HG03196 (cell line): ENCODE measurements around the gene CENPT.

Experiments used
- ATAC-seq: cut with Tn5 transposase; IDR thresholded peaks from one replicate; pipeline ENCODE4 v1.9.1; 2021; ENCODE audit not compliant: unreplicated experiment

Gene CENPT

DNA sequence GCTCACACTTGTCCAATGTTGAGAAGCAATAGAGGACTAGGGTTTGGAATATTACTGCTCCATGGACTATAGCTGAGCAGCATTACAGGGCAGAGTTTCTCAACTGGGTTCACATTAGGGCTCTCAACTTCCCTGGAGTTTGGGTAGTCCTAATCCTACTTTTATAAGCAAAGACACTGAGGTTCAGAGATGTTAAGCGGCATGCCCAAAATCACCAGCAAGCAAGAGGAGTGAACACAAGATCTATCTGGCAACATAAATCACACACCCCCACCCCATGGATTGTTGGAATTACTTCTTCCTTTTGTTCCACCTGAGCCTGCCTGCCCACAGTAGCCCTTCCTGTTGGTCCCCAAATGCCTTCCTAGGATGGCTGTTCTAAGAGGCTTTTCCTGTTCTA, 35.6 kb downstream of the CENPT start:
- ATAC-seq, result no peak

- no peak for ATAC-seq
These were observed 40.3 kb downstream of the CENPT start for GRCh38 chr16:67807148-67807682.

DNA sequence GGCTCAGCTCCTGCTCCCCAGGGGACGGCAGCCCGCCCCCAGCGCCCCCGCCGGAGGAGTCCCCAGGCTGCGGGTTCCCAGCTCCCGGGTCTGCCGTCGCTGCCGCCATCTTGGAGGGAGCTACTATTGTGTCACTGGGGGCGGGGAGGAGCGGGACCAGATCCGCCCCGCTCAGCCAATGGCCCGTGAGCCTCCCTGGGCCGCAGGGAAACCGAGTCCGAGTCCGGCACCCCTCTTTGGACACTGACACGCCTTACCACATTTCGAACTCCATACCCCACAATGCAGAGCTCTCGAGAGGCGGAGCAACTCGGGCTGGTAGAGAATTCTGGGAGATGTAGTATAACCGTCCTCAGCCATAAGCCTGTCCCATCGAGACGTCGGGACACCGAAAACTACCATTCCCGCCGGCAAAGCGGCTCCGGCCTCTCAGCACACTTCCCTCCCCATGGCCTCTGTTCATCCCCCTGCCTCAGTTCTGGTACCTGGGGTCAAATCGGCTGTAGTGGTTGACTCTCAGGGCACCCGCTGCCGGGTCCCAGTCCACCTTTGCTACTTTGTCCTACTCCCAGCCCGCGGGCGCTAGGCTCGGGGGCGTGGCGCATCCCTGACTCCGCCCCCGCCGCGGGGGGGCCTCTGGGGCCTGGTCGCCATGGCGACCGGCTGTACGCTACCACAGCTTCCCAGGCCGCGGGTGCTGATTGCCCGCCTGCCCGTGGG, 40.9 kb downstream of the CENPT start, which contains the start of the genes RANBP10 and TSNAXIP1:
TSS of gene RANBP10 (minus strand) at position 133 of the 720 bp plus-strand sequence. CDS start at position 109, 24 bp downstream.
TSS of gene TSNAXIP1 (plus strand) at position 462 of the 720 bp plus-strand sequence. CDS start 261 bp downstream, outside the sequence.
- ATAC-seq, result peak; percentile 88

DNA sequence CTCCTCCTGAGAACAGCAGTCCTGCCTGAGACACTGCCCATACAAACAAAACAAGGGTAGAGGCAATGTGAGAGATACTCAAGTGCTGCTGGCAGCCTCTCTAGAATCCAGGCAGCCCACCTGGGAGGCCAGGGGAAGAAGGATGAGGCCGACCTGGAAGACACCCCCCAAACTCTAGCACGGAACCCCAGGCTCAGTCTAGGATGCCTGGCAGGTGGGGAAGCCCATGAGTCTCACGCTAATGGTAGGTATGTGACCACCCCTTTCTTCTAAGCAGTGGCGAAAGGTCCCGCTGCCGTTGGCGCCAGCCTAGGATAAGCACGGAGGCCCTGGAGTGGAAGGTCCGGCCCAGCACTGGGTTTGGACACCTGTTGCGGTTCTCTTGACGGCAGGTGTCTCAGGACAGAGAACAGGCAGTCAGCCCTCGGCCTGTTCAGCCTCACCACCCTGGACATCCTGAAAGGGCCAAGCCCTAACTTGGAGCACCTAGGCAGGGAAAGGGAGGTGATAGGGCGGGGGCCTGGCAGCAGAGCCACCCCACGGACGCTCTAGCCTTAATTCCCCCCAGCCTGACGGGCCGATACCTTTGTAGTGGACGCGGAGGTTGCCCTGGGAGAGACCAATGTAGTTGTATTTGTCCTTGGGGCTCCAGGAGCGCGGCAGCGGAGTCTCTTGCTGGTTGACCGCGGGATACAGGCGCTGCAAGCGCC, 41.6 kb downstream of the CENPT start:
- peak; percentile 1 for ATAC-seq

DNA sequence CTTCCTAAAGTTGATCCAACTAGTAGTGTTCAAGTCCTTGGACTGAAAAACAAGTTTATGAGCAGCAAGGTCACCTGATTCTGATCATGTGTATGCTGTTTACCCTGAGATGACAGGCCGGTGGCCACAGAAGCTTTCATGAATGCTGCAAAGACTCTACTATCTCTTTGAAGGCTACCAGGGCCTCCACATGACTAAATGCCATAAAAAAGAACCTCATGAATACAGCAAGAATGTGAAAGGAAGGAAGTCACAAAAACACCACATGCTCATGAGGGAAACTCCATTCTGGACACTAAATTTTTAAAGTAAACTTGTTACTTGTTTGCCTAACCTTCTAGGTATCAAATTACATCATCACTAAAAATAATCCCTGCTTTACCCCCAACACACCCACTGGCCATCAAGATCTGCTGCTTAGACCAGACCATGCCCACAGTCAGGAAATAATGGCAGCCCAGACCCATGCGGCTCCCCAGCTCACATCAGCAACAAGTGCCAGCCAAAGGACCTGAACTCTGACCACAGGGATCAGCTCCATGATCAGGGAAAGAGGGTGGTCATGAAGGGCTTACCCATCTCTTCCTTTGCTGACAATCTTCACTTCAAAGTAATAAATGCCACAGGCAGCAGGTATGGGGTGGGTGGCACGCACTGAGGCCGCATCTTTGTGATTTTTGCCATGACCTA, 42.5 kb downstream of the CENPT start:
- no peak for ATAC-seq

- no peak for ATAC-seq
These were observed 43.6 kb downstream of the CENPT start for GRCh38 chr16:67803894-67804293.

GRCh38 chr16:67801883-67802282, 45.6 kb downstream of the CENPT start:
- no peak for ATAC-seq

- no peak for ATAC-seq
These were observed 46.3 kb downstream of the CENPT start for GRCh38 chr16:67801241-67801640.

- no peak for ATAC-seq
These were observed 47.1 kb downstream of the CENPT start for GRCh38 chr16:67800338-67800926.

GRCh38 chr16:67796099-67796718, 51.3 kb downstream of the CENPT start:
- no peak for ATAC-seq

GRCh38 chr16:67790071-67790470, 57.4 kb downstream of the CENPT start:
- ATAC-seq, result no peak

GRCh38 chr16:67786491-67786890, 61.0 kb downstream of the CENPT start:
- no peak for ATAC-seq

DNA sequence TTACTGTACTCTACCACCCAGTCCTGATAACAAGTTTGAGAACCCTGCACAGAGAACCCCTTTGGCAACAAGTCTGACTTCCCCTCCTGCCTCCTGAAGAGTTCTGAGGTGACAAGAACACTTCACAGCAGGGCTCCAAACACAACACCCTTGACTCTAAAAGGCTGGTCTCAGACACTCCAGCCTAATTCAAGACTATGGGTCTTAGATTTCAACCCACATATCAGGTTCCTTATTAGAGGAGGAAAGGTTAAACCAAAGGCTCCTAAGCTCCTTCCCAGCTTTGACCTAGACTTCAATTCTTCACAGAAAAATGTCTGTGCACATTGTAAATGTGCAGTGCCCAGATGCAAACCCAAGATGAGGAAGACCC, 64.2 kb downstream of the CENPT start:
- ATAC-seq, result no peak

DNA sequence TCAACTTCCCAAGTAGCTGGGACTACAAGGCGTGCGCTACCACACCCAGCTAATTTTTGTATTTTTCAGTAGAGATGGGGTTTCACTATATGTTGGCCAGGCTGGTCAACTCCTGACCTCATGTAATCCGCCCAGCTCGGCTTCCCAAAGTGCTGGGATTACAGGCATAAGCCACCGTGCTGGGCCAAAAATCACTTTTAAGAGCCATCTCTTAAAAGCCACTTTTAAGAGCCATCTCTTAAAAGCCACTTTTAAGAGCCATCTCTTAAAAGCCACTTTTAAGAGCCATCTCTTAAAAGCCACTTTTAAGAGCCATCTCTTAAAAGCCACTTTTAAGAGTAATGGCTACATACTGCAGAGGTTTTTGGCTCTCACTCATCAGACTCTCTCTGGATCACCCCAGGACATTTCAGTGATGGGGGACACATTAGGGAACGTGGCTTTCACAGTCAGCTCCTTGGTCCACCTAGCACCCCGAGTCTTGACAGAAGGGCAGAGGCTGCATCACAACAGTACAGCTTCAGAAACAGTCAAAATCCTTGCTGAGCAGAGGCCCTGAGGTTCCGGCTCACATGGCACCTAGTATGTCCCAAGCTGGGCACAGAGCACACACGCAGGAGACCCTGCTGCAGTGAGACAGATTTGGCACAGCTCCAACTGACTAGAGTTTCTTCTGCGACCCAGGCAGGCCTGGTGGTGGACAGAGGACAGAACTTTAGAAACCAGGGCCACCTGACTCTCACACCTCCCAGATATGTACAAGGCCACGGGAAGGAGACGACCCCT, 64.7 kb downstream of the CENPT start:
- no peak for ATAC-seq

- ATAC-seq, result no peak
These were observed 66.0 kb downstream of the CENPT start for GRCh38 chr16:67781565-67781921.

DNA sequence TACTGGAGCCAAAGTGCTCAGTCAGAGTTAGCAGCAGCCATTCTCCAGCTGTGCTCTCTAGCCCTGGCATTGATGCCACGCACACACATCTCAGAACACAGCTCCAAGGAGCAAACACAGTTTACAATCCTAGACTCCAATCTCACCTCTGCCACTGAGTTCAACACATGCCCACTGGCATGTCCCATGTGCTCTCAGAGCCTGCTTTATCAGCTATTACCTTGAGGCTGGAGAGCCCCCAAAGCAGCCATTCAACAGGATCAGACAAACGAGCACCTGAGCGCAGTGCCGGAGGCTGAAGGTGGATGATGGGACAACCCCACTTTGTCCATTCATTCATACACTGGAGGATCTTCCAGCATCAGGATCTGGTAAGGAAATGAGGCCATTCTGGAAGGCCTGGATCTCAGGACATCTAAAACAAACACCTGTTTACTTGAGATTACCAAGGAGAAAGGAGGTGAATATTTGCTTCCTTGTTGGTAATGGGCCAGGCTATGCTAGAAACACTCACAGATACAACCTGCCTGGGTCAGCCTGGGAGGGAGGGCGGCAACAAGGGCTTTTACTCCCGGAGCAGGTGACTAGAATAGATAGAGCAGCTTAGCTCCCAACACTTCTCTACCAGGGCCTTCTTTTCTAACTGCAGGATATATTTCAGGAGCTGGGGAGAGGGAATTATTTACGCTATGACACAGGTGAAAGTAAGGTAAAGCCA, 66.5 kb downstream of the CENPT start:
- ATAC-seq, result no peak

GRCh38 chr16:67779256-67780014, 68.1 kb downstream of the CENPT start:
- no peak for ATAC-seq
